HT-29 (cell line): ENCODE data around the gene NAP1L1. TPM values are rescaled to one million over a fixed set of nuclear protein-coding genes. Genes with fewer than 3 reads are reported as not detected.
A peak's percentile ranks its signal among the peaks of the same experiment; 100 is the strongest.

Source experiments
- DNase-seq: peaks from one replicate; pipeline ENCODE4 v3.0.0-alpha.2; 2015; ENCODE audit warnings: low spot score
- total RNA-seq: library from RNA; depleted of rRNA; stranded (reverse); fragments of >200 nt; shearing (Covaris generic); gene quantifications from 2 replicates; pipeline ENCODE4 v1.2.3, GENCODE V29; 2014

Gene NAP1L1
- total RNA-seq, 1 experiment from 2014 or later = 121 TPM

- DNase-seq = peak; percentile 6
These were observed 1.1 kb downstream of the NAP1L1 start for GRCh38 chr12:76083246-76083903.

GRCh38 chr12:76081909-76082308 is 2.6 kb downstream of the NAP1L1 start:
- no peak for DNase-seq

- DNase-seq = no peak
These were observed 3.6 kb downstream of the NAP1L1 start for GRCh38 chr12:76080729-76081415.

GRCh38 chr12:76080017-76080728 is 4.3 kb downstream of the NAP1L1 start:
- DNase-seq = no peak

GRCh38 chr12:76078748-76079147 is 5.7 kb downstream of the NAP1L1 start:
- DNase-seq = no peak

GRCh38 chr12:76075448-76075847 is 9.0 kb downstream of the NAP1L1 start:
- DNase-seq = no peak

GRCh38 chr12:76074701-76075336 is 9.7 kb downstream of the NAP1L1 start:
- DNase-seq = no peak

- no peak for DNase-seq
These were observed 10.9 kb downstream of the NAP1L1 start for GRCh38 chr12:76073561-76073960.

GRCh38 chr12:76072568-76072967 is 11.9 kb downstream of the NAP1L1 start:
- no peak for DNase-seq

GRCh38 chr12:76069339-76069738 is 15.1 kb downstream of the NAP1L1 start:
- DNase-seq = no peak

GRCh38 chr12:76065917-76066316 is 18.6 kb downstream of the NAP1L1 start:
- DNase-seq = no peak

GRCh38 chr12:76064904-76065303 is 19.6 kb downstream of the NAP1L1 start:
- DNase-seq = no peak

GRCh38 chr12:76060111-76060510 is 24.4 kb downstream of the NAP1L1 start:
- DNase-seq = no peak

GRCh38 chr12:76057326-76057725 is 27.2 kb downstream of the NAP1L1 start:
- DNase-seq = no peak

GRCh38 chr12:76055393-76055792 is 29.1 kb downstream of the NAP1L1 start:
- no peak for DNase-seq

- DNase-seq = no peak
These were observed 34.8 kb downstream of the NAP1L1 start for GRCh38 chr12:76049575-76050251.

GRCh38 chr12:76047742-76048141 is 36.7 kb downstream of the NAP1L1 start:
- DNase-seq = no peak

GRCh38 chr12:76047060-76047459 is 37.4 kb downstream of the NAP1L1 start:
- DNase-seq = no peak

- no peak for DNase-seq
These were observed 41.1 kb downstream of the NAP1L1 start for GRCh38 chr12:76043377-76043776.

GRCh38 chr12:76042147-76042546 is 42.3 kb downstream of the NAP1L1 start:
- DNase-seq = no peak

- DNase-seq = no peak
These were observed 43.1 kb downstream of the NAP1L1 start for GRCh38 chr12:76041406-76041805.

- DNase-seq = no peak
These were observed 44.0 kb downstream of the NAP1L1 start for GRCh38 chr12:76040461-76040860.
